ENCODE data around the gene DEXI.

The DEXI gene

GRCh38 chr16:10965440-10966061 lies 23.3 kb upstream of the DEXI start:
- Histone ChIP-seq H2AK5ac (ENCODE audit: low read length) (no peak overlapping the region), H4K91ac (ENCODE audit: low read depth, low read length) (no peak overlapping the region), H3K18ac (ENCODE audit: low read length) (no peak overlapping the region), H2BK120ac (ENCODE audit: insufficient read depth, low read length, poor library complexity) (no peak overlapping the region), H3K4ac (ENCODE audit: low read depth, low read length) (no peak overlapping the region), H3K27me3 (ENCODE audit: insufficient read depth, low read length) (no peaks in the 10 kb centered on the region), H2BK5ac (ENCODE audit: low read depth, low read length, poor library complexity) (no peak overlapping the region), H2AFZ (ENCODE audit: insufficient read depth, low read length, poor library complexity) (no peak overlapping the region), H3K79me1 (ENCODE audit: low read length) (no peaks in the 10 kb centered on the region), H3K23ac (ENCODE audit: low read length) (no peak overlapping the region), H3K36me3 (ENCODE audit: control insufficient read depth in 1 of 2, insufficient read depth in 2 of 2, low read length in 2 of 2) (peaks cover 3 to 18% of the 10 kb centered on the region in 2 experiments), H3K4me3 (ENCODE audit: low read depth, low read length) (no peak overlapping the region), H2BK12ac (ENCODE audit: low read length) (no peak overlapping the region), H3K9ac (ENCODE audit: low read length) (no peak overlapping the region), H3K4me1 (ENCODE audit: control insufficient read depth in 1 of 2, insufficient read depth in 2 of 2, low read length in 2 of 2) (peaks cover 2 to 10% of the 10 kb centered on the region in 2 experiments), H3K79me2 (ENCODE audit: control insufficient read depth, insufficient read depth, low read length, poor library complexity) (no peaks in the 10 kb centered on the region), H4K12ac (ENCODE audit: low read depth, low read length) (no peak overlapping the region), H4K8ac (ENCODE audit: low read depth, low read length) (no peak overlapping the region), H3K14ac (ENCODE audit: low read length) (no peak overlapping the region), H3K27ac (ENCODE audit: low read depth, low read length) (no peak overlapping the region), H3K4me2 (ENCODE audit: low read length) (no peak overlapping the region), H3K9me3 (ENCODE audit: insufficient read depth, low read depth, low read length) (no peaks in the 10 kb centered on the region)
- no peak for DNase-seq
- no CpG with 5 or more reads among the region's 6 CpGs for WGBS (ENCODE audit: extremely low coverage, insufficient coverage, insufficient read length)

DNA sequence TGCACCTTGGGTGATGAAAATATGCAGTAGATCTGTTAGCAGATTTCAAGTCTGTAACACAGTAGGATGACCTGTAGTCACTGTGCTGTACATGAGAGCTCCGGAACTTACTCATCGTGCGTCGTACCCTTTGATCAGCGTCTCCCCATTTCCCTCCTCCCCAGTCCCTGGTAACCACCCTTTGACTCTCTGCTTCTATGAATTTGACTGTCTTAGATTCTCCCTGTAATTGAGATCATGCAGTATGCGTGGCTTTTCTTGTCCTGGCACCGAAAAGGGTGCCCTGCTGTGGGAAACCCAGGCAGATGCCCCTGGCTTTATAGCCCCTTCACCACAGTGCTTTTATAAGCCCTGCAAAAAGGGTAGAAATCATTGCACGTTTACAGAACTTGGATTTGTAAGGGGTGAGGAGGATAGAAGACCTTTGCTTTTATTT lies 22.6 kb upstream of the DEXI start:
- H3K18ac ChIP-seq (ENCODE audit: low read length), result peak overlapping the region; percentile 33
- H3K9me3 ChIP-seq (ENCODE audit: insufficient read depth, low read depth, low read length), result no peaks in the 10 kb centered on the region
- H2AFZ ChIP-seq (ENCODE audit: insufficient read depth, low read length, poor library complexity), result no peak overlapping the region
- no peak overlapping the region for H2AK5ac ChIP-seq (ENCODE audit: low read length)
- DNase-seq, result no peak
- no peaks in the 10 kb centered on the region for H3K27me3 ChIP-seq (ENCODE audit: insufficient read depth, low read length)
- WGBS (ENCODE audit: extremely low coverage, insufficient coverage, insufficient read length), result no CpG with 5 or more reads among the region's 8 CpGs
- H3K4ac ChIP-seq (ENCODE audit: low read depth, low read length), result no peak overlapping the region
- no peak overlapping the region for H2BK120ac ChIP-seq (ENCODE audit: insufficient read depth, low read length, poor library complexity)
- H3K36me3 ChIP-seq (ENCODE audit: control insufficient read depth in 1 of 2, insufficient read depth in 2 of 2, low read length in 2 of 2), result peaks cover 2 to 14% of the 10 kb centered on the region in 2 experiments
- H3K79me2 ChIP-seq (ENCODE audit: control insufficient read depth, insufficient read depth, low read length, poor library complexity), result no peaks in the 10 kb centered on the region
- peak overlapping the region; percentile 21 for H3K9ac ChIP-seq (ENCODE audit: low read length)
- H2BK5ac ChIP-seq (ENCODE audit: low read depth, low read length, poor library complexity), result no peak overlapping the region
- no peak overlapping the region for H3K4me3 ChIP-seq (ENCODE audit: low read depth, low read length)
- no peak overlapping the region for H4K12ac ChIP-seq (ENCODE audit: low read depth, low read length)
- H3K23ac ChIP-seq (ENCODE audit: low read length), result no peak overlapping the region
- H3K79me1 ChIP-seq (ENCODE audit: low read length), result no peaks in the 10 kb centered on the region
- H3K14ac ChIP-seq (ENCODE audit: low read length), result no peak overlapping the region
- H4K8ac ChIP-seq (ENCODE audit: low read depth, low read length), result no peak overlapping the region
- no peak overlapping the region for H4K91ac ChIP-seq (ENCODE audit: low read depth, low read length)
- H2BK12ac ChIP-seq (ENCODE audit: low read length), result no peak overlapping the region
- no peak overlapping the region for H3K27ac ChIP-seq (ENCODE audit: low read depth, low read length)
- H3K4me1 ChIP-seq (ENCODE audit: control insufficient read depth in 1 of 2, insufficient read depth in 2 of 2, low read length in 2 of 2), result peaks cover 2 to 10% of the 10 kb centered on the region in 2 experiments
- H3K4me2 ChIP-seq (ENCODE audit: low read length), result no peak overlapping the region

- WGBS (ENCODE audit: extremely low coverage, insufficient coverage, insufficient read length), result no CpG with 5 or more reads among the region's 20 CpGs
- no peaks in the 10 kb centered on the region for H3K9me3 ChIP-seq (ENCODE audit: insufficient read depth, low read depth, low read length)
Measured at GRCh38 chr16:10964039-10964890, 22.0 kb upstream of the DEXI start.

GRCh38 chr16:10961231-10961630 lies 19.0 kb upstream of the DEXI start:
- no peak overlapping the region for H3K18ac ChIP-seq (ENCODE audit: low read length)

More at GRCh38 chr16:10964039-10964890, 22.0 kb upstream of the DEXI start:
- Histone ChIP-seq H3K4me2 (ENCODE audit: low read length) (no peak overlapping the region), H3K36me3 (ENCODE audit: control insufficient read depth in 1 of 2, insufficient read depth in 2 of 2, low read length in 2 of 2) (peaks cover 0 to 14% of the 10 kb centered on the region in 2 experiments), H3K27me3 (ENCODE audit: insufficient read depth, low read length) (no peaks in the 10 kb centered on the region), H3K23ac (ENCODE audit: low read length) (no peak overlapping the region), H2AK5ac (ENCODE audit: low read length) (no peak overlapping the region), H3K4ac (ENCODE audit: low read depth, low read length) (no peak overlapping the region), H3K4me1 (ENCODE audit: control insufficient read depth in 1 of 2, insufficient read depth in 2 of 2, low read length in 2 of 2) (peaks cover 2 to 10% of the 10 kb centered on the region in 2 experiments), H3K79me2 (ENCODE audit: control insufficient read depth, insufficient read depth, low read length, poor library complexity) (no peaks in the 10 kb centered on the region), H3K18ac (ENCODE audit: low read length) (peak overlapping the region; percentile 33), H4K12ac (ENCODE audit: low read depth, low read length) (no peak overlapping the region), H3K27ac (ENCODE audit: low read depth, low read length) (no peak overlapping the region), H2BK12ac (ENCODE audit: low read length) (no peak overlapping the region), H2BK5ac (ENCODE audit: low read depth, low read length, poor library complexity) (no peak overlapping the region), H3K4me3 (ENCODE audit: low read depth, low read length) (no peak overlapping the region), H3K79me1 (ENCODE audit: low read length) (no peaks in the 10 kb centered on the region), H3K9ac (ENCODE audit: low read length) (no peak overlapping the region), H4K91ac (ENCODE audit: low read depth, low read length) (no peak overlapping the region), H2AFZ (ENCODE audit: insufficient read depth, low read length, poor library complexity) (no peak overlapping the region), H4K8ac (ENCODE audit: low read depth, low read length) (no peak overlapping the region), H2BK120ac (ENCODE audit: insufficient read depth, low read length, poor library complexity) (no peak overlapping the region), H3K14ac (ENCODE audit: low read length) (no peak overlapping the region)
- DNase-seq, result peak; percentile 63 to 88

More at GRCh38 chr16:10961231-10961630, 19.0 kb upstream of the DEXI start:
- H2AFZ ChIP-seq (ENCODE audit: insufficient read depth, low read length, poor library complexity), result no peak overlapping the region
- H3K14ac ChIP-seq (ENCODE audit: low read length), result no peak overlapping the region
- peaks cover 2% of the 10 kb centered on the region for H3K79me1 ChIP-seq (ENCODE audit: low read length)
- no peak overlapping the region for H3K4me3 ChIP-seq (ENCODE audit: low read depth, low read length)
- H3K4me1 ChIP-seq (ENCODE audit: control insufficient read depth in 1 of 2, insufficient read depth in 2 of 2, low read length in 2 of 2), result peaks cover 2 to 20% of the 10 kb centered on the region in 2 experiments
- no peak overlapping the region for H2AK5ac ChIP-seq (ENCODE audit: low read length)
- no peaks in the 10 kb centered on the region for H3K79me2 ChIP-seq (ENCODE audit: control insufficient read depth, insufficient read depth, low read length, poor library complexity)
- no peak overlapping the region for H3K9ac ChIP-seq (ENCODE audit: low read length)
- no peaks in the 10 kb centered on the region for H3K9me3 ChIP-seq (ENCODE audit: insufficient read depth, low read depth, low read length)
- H4K12ac ChIP-seq (ENCODE audit: low read depth, low read length), result no peak overlapping the region
- H2BK5ac ChIP-seq (ENCODE audit: low read depth, low read length, poor library complexity), result no peak overlapping the region
- no peak overlapping the region for H3K4me2 ChIP-seq (ENCODE audit: low read length)
- peaks cover 3 to 14% of the 10 kb centered on the region in 2 experiments for H3K36me3 ChIP-seq (ENCODE audit: control insufficient read depth in 1 of 2, insufficient read depth in 2 of 2, low read length in 2 of 2)
- H2BK12ac ChIP-seq (ENCODE audit: low read length), result no peak overlapping the region
- H4K91ac ChIP-seq (ENCODE audit: low read depth, low read length), result no peak overlapping the region
- no peaks in the 10 kb centered on the region for H3K27me3 ChIP-seq (ENCODE audit: insufficient read depth, low read length)
- H3K4ac ChIP-seq (ENCODE audit: low read depth, low read length), result no peak overlapping the region
- H2BK120ac ChIP-seq (ENCODE audit: insufficient read depth, low read length, poor library complexity), result no peak overlapping the region
- no CpG with 5 or more reads among the region's 7 CpGs for WGBS (ENCODE audit: extremely low coverage, insufficient coverage, insufficient read length)
- no peak overlapping the region for H4K8ac ChIP-seq (ENCODE audit: low read depth, low read length)
- peak; percentile 13 to 16 for DNase-seq
- peak overlapping the region; percentile 42 for H3K27ac ChIP-seq (ENCODE audit: low read depth, low read length)
- no peak overlapping the region for H3K23ac ChIP-seq (ENCODE audit: low read length)

Measured in trophoblast cell (in vitro differentiated cells and primary cell).